Activated T-cell treated with anti-CD3 and anti-CD28 coated beads, Interleukin-2, amount 50 U/mL, for 1 hour (primary cell): Measurements from ENCODE around the gene IPMK.
"Not testable (repeated sequence)": the region's sequence is repeated elsewhere in the genome, so short reads cannot be mapped to it uniquely, and the experiment has no call there.

Source experiments
- DNase-seq: peaks from one replicate; pipeline ENCODE4 v3.0.0-alpha.2; 2020

IPMK gene

GRCh38 chr10:58220769-58221451 is 46.8 kb downstream of the IPMK start:
- DNase-seq: no peak

GRCh38 chr10:58219875-58220274 is 47.8 kb downstream of the IPMK start:
- DNase-seq: no peak

- DNase-seq: no peak
Measured at GRCh38 chr10:58217612-58218011, 50.1 kb downstream of the IPMK start.

GRCh38 chr10:58212622-58213021 is 55.1 kb downstream of the IPMK start:
- DNase-seq: no peak

- DNase-seq: no peak
Measured at GRCh38 chr10:58210160-58210559, 57.5 kb downstream of the IPMK start.

GRCh38 chr10:58209669-58210068 is 58.0 kb downstream of the IPMK start:
- DNase-seq: no peak

- no peak for DNase-seq
Measured at GRCh38 chr10:58206251-58206650, 61.4 kb downstream of the IPMK start.

- no peak for DNase-seq
Measured at GRCh38 chr10:58201704-58202103, 66.0 kb downstream of the IPMK start.

GRCh38 chr10:58189269-58189668 is 78.4 kb downstream of the IPMK start:
- DNase-seq: no peak

- DNase-seq: no peak
Measured at GRCh38 chr10:58184120-58184670, 83.5 kb downstream of the IPMK start.

- no peak for DNase-seq
Measured at GRCh38 chr10:58180666-58181065, 87.0 kb downstream of the IPMK start.

GRCh38 chr10:58179238-58179637 is 88.5 kb downstream of the IPMK start:
- DNase-seq: no peak

GRCh38 chr10:58178811-58179210 is 88.9 kb downstream of the IPMK start:
- no peak for DNase-seq

- no peak for DNase-seq
Measured at GRCh38 chr10:58177362-58177947, 90.2 kb downstream of the IPMK start.

GRCh38 chr10:58175990-58176900 is 91.4 kb downstream of the IPMK start:
- DNase-seq: no peak

- no peak for DNase-seq
Measured at GRCh38 chr10:58174831-58175230, 92.9 kb downstream of the IPMK start.

- no peak for DNase-seq
Measured at GRCh38 chr10:58173391-58173790, 94.3 kb downstream of the IPMK start.

- DNase-seq: no peak
Measured at GRCh38 chr10:58171146-58171545, 96.5 kb downstream of the IPMK start.

- DNase-seq: no peak
Measured at GRCh38 chr10:58164517-58164916, 103.2 kb downstream of the IPMK start.

GRCh38 chr10:58158806-58159205 is 108.9 kb downstream of the IPMK start:
- DNase-seq: no peak

GRCh38 chr10:58157076-58157766 is 110.5 kb downstream of the IPMK start:
- DNase-seq: no peak

- not testable (repeated sequence) for DNase-seq
Measured at GRCh38 chr10:58155941-58156340, 111.8 kb downstream of the IPMK start.

GRCh38 chr10:58153751-58154150 is 113.9 kb downstream of the IPMK start:
- DNase-seq: no peak
